Fibroblast of the aortic adventitia (primary cell): ENCODE data around the gene TGM2. TPM values are rescaled to one million over a fixed set of nuclear protein-coding genes. Genes with fewer than 3 reads are reported as not detected.

Experiments used
- DNase-seq: peaks from one replicate; pipeline ENCODE4 v3.0.0-alpha.2; 2010; ENCODE audit warnings: low read depth
- H3K4me3 ChIP-seq: 2 replicates; pipeline ENCODE4 v1.5.1; 2011; ENCODE audit warnings: low read depth, mild to moderate bottlenecking, control low read depth, low read length, moderate library complexity
- total RNA-seq: library from RNA; depleted of rRNA; stranded (reverse); fragments of >200 nt; gene quantifications from 2 replicates; pipeline ENCODE4 v1.2.3, GENCODE V29; 2012; ENCODE audit warnings: low replicate concordance
- TF ChIP-seq, protein P1 (sequence below): IDR thresholded peaks from 2 replicates; pipeline ENCODE4 v1.5.1; 2011; ENCODE audit warnings: mild to moderate bottlenecking, low read length, control low read depth, inconsistent platforms; ENCODE audit not compliant: insufficient read depth

The TGM2 gene
- total RNA-seq, 1 donor: 117 TPM

DNA sequence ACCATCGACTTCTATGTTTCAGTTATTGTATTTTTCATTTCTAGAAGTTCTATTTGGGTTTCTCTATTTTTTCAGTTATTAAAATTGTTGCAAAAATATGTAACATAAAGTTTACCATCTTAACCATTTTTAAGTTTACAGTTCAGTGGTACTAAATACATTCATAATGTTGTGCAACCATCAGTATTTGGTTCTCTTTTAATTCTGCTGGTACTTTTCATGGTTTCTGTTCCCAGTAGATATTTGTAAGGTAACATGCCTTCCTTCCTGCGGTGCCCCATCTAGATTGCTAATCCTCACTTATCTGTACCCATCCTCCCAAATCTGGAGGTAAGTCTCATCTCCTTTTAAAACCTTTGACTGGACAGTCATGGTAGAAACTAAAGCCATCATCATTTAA, 47.9 kb downstream of the TGM2 start:
- DNase-seq: no peak
- no peak overlapping the region for H3K4me3 ChIP-seq
- TF ChIP-seq, protein P1, sequence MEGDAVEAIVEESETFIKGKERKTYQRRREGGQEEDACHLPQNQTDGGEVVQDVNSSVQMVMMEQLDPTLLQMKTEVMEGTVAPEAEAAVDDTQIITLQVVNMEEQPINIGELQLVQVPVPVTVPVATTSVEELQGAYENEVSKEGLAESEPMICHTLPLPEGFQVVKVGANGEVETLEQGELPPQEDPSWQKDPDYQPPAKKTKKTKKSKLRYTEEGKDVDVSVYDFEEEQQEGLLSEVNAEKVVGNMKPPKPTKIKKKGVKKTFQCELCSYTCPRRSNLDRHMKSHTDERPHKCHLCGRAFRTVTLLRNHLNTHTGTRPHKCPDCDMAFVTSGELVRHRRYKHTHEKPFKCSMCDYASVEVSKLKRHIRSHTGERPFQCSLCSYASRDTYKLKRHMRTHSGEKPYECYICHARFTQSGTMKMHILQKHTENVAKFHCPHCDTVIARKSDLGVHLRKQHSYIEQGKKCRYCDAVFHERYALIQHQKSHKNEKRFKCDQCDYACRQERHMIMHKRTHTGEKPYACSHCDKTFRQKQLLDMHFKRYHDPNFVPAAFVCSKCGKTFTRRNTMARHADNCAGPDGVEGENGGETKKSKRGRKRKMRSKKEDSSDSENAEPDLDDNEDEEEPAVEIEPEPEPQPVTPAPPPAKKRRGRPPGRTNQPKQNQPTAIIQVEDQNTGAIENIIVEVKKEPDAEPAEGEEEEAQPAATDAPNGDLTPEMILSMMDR: no peak

GRCh38 chr20:38116409-38117165, 48.5 kb downstream of the TGM2 start:
- TF ChIP-seq, protein P1: no peak
- H3K4me3 ChIP-seq: no peak overlapping the region
- DNase-seq: no peak

DNA sequence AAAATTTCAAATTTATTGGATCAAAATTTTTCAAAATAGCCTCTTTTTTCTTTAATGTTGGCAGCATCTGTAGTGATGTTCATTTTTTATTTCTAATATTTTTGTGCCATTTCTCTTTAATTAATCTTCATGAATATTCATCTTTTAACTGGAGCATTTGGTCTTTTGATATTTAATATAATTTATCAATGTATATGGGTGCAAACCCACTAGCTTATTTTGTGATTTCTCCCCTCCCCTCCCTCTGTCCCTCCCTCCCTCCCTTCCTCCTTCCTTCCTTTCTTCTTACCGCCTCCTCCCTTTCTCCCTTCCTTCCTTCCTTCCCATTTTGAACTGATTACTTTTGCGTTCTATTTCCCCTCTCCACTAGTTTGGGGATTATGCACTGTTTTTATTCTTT, 49.2 kb downstream of the TGM2 start:
- TF ChIP-seq, protein P1: no peak
- no peak overlapping the region for H3K4me3 ChIP-seq
- DNase-seq: no peak

GRCh38 chr20:38115205-38115604, 49.9 kb downstream of the TGM2 start:
- H3K4me3 ChIP-seq: no peak overlapping the region
- TF ChIP-seq, protein P1: no peak
- DNase-seq: no peak

DNA sequence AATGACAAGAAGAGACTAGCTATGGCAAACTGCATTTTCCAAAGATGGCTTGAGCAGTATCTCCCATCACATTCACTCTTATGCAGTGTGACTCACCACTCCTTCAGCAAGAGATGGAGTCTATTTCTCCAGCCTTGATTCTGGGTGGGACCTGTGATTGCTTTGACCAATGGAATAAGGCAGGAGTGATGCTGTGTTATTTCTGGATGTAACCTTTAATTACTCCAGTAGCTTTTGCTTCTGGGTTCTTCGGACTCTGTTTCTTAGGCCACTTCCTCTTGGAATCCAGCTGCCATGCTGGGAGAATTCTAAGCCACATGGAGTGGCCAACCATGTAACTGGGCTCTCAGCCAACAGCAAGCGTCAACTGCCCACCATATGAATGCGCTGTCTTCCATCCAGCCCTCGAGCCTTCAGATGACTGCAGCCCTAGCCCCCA, 50.7 kb downstream of the TGM2 start:
- no peak overlapping the region for H3K4me3 ChIP-seq
- TF ChIP-seq, protein P1: no peak
- DNase-seq: peak; percentile 62

GRCh38 chr20:38113401-38114325, 51.4 kb downstream of the TGM2 start:
- TF ChIP-seq, protein P1: no peak
- DNase-seq: no peak

More at GRCh38 chr20:38113401-38114325, 51.4 kb downstream of the TGM2 start:
- H3K4me3 ChIP-seq: no peak overlapping the region
